Activated CD4-positive, alpha-beta T cell treated with anti-CD3 and anti-CD28 coated beads, Interleukin-2, amount 50 U/mL, for 1 hour (primary cell): ENCODE measurements around the gene MED13L.
A peak's percentile ranks its signal among the peaks of the same experiment; 100 is the strongest.

Experiments
- DNase-seq: peaks from one replicate; pipeline ENCODE4 v3.0.0-alpha.2; 2020

MED13L gene

DNA sequence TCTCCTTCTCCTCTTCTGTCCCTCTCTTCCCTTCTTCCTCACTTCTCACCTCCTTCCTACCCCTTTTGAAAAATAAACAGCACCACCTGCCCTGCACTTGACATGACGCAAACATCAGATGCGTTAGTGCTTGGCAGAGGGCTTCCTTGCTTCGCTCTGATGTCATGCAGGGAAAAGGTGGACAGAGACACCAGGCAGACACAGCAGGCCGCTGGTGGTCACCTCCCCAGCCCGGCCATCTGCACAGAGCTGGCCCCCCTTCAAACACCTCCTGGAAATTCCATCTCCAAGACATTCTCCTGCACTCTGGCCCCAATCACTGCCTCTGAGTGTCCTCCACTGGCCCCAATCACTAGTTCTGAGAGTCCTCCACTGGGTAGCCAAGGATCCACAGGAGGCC lies 353.6 kb downstream of the MED13L start:
- no peak for DNase-seq

DNA sequence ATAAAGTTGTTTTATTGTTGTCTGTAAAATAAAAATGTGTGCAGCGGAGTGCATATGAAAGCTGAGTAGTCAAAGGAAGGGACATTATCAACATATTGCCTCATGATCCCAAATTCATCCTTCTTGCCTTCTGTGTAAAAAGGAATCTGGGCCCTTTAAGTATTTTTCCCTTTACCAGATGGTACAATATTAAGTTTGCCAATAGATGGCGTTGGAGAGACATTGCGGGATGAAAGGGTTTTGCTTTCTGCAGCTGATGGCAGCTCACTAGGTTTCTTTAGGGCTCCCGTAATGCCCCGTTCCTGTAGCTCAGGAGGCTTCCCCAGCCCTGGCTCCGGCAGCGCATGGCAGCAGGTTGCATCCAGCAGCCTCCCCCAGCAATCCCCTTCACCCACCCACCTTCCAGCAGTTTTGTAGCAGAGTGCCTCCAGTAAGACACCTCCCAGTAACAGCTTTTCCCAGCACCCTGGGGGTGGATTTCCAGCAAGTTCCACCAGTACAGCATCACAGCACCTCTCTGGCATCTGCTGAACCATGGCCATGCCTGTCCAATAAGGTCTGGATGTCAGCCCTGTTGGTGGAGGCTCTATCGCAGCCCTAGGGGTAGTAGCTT lies 354.4 kb downstream of the MED13L start:
- DNase-seq: no peak

DNA sequence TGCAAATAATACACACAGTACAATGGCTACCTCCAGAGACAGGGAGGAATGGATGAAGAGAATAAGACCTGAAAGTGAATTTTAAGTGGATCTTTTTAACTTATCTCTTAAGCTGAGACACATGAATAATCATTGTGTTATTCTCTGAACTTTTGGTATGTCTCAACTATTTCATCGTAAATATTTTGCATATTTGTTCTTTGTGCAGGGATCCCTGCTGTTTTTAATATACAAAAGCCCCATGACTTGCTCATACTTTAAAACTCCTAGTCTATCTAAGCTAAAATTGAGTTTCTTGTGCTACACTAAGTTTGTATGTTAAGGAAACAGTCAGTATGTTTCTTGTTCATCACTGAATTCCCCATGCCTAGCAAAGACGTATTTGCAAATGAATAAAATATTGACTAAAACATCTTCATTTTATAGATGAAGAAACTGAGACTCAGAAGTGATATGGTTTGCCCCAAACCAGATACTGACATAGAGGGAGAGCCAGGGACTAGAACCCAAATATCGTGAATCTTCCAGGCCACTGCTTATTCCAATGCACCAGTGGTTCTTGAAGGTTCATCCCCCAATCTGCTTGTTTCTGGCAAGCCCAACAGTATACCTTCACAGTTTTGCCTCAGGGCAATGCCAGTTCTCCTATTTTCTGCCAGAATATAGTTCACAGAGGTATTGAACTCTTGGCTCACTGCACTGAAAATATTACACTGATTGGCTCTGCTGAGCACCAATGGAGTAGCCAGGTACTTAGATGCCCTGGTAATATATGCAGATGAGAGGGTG lies 356.9 kb downstream of the MED13L start:
- no peak for DNase-seq

DNA sequence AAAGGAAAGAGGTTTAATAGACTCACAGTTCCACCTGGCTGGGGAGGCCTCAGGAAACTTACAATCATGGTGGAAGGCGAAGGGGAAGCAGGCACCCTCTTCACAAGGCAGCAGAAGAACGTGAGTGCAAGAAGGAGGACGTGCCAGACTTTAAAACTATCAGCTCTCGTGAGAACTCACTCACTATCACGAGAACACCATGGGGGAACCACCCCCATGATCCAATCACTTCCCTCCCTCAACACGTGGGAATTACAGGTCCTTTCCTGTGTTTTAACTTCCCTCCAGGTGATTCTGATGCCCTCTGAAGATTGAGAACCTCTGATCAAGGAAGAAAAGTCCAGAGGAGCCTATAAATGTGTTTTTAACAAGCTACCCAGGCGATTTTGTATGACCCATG lies 358.7 kb downstream of the MED13L start:
- DNase-seq: no peak

DNA sequence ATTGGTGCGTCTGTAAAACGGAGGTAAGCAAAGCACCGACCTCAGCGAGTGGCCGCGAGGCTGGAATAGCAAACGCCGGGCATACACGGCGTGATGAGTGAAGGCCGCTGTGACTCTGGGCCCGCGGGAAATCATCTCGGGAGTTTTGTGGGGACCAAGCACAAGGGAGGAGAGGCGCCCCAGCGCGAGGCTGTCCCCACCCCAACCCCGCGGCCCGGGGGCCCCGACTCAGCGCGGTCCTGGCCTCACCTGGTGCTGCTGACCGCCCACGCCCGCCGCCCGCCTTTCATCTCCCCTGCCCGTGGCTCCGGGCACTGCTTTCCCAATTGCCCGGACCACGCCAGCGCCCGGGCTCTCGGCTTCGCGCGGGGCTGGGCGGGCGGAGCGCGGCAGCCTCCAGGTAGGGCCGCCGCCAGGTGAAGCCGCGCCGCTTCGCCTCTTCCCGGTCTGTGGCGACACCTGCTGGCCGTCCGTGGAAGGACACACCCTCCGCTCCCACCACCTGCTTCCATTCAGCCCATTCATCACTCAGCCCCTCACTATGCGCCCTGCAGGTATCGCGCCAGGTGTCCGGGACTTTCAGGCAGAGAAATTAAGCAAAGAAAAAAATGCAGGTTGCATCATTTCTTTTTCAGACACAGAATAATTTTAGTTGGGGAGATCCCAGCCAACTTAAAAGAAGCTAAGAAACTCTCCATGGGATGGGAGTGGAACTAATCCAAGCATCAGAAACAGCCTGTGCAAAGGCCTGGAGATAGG lies 360.4 kb downstream of the MED13L start:
- DNase-seq: peak; percentile 76

DNA sequence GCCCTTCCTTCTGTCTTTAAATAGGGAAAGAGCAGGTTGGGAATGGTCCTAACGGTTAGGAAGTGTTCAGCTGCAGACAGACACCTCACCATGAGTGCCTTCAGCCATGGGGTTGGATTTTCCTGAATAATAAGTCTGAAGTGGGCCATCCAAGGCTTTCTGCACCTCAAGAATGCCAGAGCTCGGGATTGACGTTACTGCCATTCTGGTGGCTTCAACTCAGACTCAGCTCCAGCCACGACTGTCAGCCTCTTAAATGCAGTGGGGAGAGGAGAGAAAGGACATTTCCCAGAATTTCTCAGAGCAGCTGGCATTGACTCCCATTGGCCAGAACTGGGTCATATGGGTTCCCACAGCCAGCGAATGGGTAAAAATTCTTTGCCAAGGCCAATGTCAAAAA lies 363.4 kb downstream of the MED13L start:
- DNase-seq: no peak

DNA sequence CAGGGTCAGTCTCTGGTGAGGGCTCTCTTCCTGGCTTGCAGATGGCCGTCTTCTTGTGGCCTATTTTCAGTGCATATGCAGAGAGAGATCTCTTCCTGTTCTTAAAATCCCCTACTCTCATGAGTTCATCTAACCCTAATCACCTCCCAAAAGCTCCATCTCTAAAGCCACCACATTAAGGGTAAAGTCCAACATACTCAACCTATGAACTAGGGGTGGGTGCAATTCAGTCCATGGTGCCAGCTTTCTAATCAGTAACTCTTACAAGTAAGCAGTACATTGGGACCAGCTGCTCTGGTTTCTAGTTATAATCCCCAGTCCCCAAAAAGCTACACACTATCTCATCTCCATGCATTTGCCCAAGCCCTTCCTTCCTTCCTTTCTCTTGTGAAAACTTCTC lies 365.1 kb downstream of the MED13L start:
- no peak for DNase-seq

DNA sequence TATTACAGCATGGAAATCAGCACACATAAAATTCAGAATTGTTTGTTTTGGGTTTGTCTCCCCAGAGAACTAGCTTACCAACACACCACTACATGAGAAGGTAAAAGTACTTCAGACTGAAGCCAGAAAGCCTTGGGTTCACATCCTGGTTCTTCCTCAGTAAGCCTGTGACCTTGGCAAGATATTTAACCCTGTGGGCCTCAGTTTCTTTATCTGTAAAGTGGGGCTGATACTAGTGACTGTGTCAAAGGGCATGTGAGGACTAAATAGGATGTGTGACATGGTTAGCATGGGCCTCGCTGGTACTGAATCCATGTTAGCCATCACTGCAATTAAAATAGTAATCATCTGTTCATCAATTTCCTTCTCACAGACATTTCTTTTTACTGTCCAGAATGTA lies 366.1 kb downstream of the MED13L start:
- no peak for DNase-seq

DNA sequence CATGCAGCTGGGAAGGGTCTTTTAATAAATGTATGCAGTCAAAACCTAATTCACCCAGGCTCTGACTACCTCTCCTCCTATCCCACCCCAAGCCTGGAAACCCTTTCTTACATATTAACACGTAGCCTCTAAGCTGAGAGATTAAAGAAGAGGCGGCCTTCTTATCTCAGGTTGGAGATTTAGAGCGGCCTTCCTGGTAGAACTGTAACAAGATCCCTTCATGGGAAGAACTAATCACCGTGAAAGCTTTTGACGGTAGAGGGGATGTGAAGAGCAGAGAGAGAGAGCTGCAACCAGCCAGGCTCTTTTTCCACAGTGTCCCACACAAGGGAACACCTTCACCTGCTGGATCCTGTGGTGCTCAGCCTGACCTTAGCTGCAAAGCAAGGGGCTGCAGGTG lies 367.4 kb downstream of the MED13L start:
- no peak for DNase-seq
